ENCODE results near the gene MTMR4. TPM values are rescaled to one million over a fixed set of nuclear protein-coding genes. Genes with fewer than 3 reads are reported as not detected.
"Not testable (repeated sequence)": the region's sequence is repeated elsewhere in the genome, so short reads cannot be mapped to it uniquely, and the experiment has no call there.

Gene MTMR4
- total RNA-seq, 2 experiments from 2014 or later: 47.7 to 48.6 TPM

DNA sequence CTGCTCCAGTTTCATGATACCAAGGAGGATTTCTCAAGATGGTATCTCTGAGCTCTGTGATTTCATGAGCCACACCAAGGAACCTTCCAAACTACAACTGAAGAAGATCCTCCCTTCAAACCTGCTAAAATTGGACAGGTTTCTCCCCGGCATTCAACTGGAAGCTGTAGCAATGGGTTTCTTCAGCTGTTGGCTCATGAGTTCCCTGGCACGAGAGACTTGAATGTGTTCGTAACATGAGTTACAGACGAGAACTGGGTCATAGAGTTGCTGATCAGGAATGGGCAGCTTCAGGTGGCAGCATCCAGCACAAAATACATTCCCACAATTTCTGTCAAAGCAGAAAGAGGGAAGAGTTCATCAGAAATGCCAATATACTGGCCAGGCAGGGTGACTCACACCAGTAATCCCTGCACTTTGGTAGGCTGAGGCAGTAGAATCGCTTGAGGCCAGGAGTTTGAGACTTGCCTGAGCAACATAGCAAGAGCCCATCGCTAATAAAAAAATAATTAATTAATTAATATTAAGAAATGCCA lies 22.9 kb downstream of the MTMR4 start:
- H3K9me3 Mint-ChIP-seq (ENCODE audit: insufficient read depth): no peaks in the 10 kb centered on the region
- H3K4me3 Mint-ChIP-seq: no peak overlapping the region
- peaks cover 15% of the 10 kb centered on the region for H3K4me1 Mint-ChIP-seq (ENCODE audit: low read depth)
- POLR2A ChIA-PET: no interaction called here
- no peak for DNase-seq
- H3K27me3 Mint-ChIP-seq (ENCODE audit: low read depth): no peaks in the 10 kb centered on the region
- no peak for ATAC-seq
- H3K36me3 Mint-ChIP-seq (ENCODE audit: low read depth): peaks cover 63% of the 10 kb centered on the region
- H3K27ac Mint-ChIP-seq: no peak overlapping the region
- CTCF ChIA-PET: interaction anchor here (0.7 kb wide), 1 partner anchor 74 kb away, joined by 3 read pairs; no protein-coding TSS in a partner anchor

DNA sequence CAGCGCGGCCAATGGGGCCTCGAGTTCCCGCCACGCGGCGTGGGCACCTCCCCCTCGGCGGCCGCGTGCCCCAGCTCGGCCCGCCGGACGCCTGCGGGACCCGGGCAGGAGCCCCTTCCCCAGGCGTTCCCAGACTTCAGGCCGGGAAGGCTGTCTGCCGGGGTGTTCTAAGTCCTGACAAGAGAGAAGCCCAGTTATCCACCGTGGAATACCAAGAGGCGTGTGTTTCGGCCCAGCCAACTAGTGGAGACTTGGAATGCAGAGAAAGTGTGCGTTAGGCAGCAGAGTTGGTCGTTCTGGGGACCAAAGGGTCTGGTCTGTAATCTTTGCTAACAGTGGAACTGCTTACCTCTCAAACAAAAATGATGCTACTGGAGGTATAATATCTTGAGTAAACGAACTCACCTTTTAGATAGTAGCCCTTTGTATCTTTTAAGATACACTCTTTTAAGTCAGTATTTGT lies 26.0 kb downstream of the MTMR4 start:
- Mint-ChIP-seq H3K4me1 (ENCODE audit: low read depth) (peaks cover 15% of the 10 kb centered on the region), H3K27me3 (ENCODE audit: low read depth) (peaks cover 2% of the 10 kb centered on the region), H3K9me3 (ENCODE audit: insufficient read depth) (no peaks in the 10 kb centered on the region), H3K4me3 (peak overlapping the region; percentile 22), H3K27ac (no peak overlapping the region), H3K36me3 (ENCODE audit: low read depth) (peaks cover 42% of the 10 kb centered on the region)
- ChIA-PET POLR2A (interaction anchor here (0.6 to 1.0 kb wide), 4 partner anchors 26 to 500 kb away, joined by 3 read pairs; no protein-coding TSS in a partner anchor), CTCF (interaction anchor here (0.6 to 2.9 kb wide), 20 partner anchors 9 to 489 kb away, joined by 3 to 18 read pairs (median 4); partner anchors contain the start of genes MTMR4, RNF43 and SUPT4H1)
- ATAC-seq: no peak
- DNase-seq: no peak

GRCh38 chr17:58487589-58488427 lies 26.6 kb downstream of the MTMR4 start, which contains the start of gene HSF5:
Gene HSF5, minus strand, starts transcription at chr17:58488408. Its CDS starts 134 bp downstream, at chr17:58488274.
- DNase-seq (peak; percentile 78), ATAC-seq (peak; percentile 88)
- POLR2A ChIA-PET: interaction anchor here (0.6 to 1.0 kb wide), 4 partner anchors 25 to 499 kb away, joined by 3 read pairs; no protein-coding TSS in a partner anchor
- H3K27ac Mint-ChIP-seq: no peak within 1 kb of the TSS
- H3K36me3 Mint-ChIP-seq (ENCODE audit: low read depth): peaks cover 35% of the 10 kb centered on the region
- H3K27me3 Mint-ChIP-seq (ENCODE audit: low read depth): peaks cover 4% of the 10 kb centered on the region
- peak within 1 kb of the TSS; percentile 22 for H3K4me3 Mint-ChIP-seq
- no peaks in the 10 kb centered on the region for H3K9me3 Mint-ChIP-seq (ENCODE audit: insufficient read depth)
- CTCF ChIA-PET: interaction anchor here (0.6 to 2.9 kb wide), 21 partner anchors 10 to 488 kb away, joined by 3 to 18 read pairs (median 4); partner anchors contain the start of genes MTMR4, RNF43 and SUPT4H1
- peaks cover 10% of the 10 kb centered on the region for H3K4me1 Mint-ChIP-seq (ENCODE audit: low read depth)

DNA sequence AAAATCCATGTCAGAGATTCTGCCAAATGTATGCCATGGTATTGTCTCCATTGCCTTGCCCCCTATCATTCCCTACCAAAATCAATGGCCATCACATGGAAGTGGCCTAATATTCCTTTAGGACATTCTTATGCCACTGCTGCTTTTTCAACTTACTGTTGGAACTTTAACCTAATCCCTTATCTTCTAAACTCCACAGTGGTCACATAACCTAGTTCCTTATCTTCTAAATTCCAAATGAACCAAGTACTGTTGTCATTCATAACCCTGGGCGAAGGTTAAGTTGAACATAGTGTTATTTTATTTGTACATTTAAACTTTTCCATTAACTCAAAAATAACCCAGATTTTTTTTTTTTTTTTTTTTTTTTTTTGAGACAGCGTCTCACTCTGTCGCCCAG lies 29.8 kb downstream of the MTMR4 start:
- ChIA-PET POLR2A (no interaction called here), CTCF (no interaction called here)
- ATAC-seq (no peak), DNase-seq (no peak)
- H3K27ac Mint-ChIP-seq: no peak overlapping the region
- H3K4me3 Mint-ChIP-seq: no peak overlapping the region
- no peaks in the 10 kb centered on the region for H3K9me3 Mint-ChIP-seq (ENCODE audit: insufficient read depth)
- peaks cover 9% of the 10 kb centered on the region for H3K4me1 Mint-ChIP-seq (ENCODE audit: low read depth)
- H3K27me3 Mint-ChIP-seq (ENCODE audit: low read depth): peaks cover 4% of the 10 kb centered on the region
- peaks cover 11% of the 10 kb centered on the region for H3K36me3 Mint-ChIP-seq (ENCODE audit: low read depth)

DNA sequence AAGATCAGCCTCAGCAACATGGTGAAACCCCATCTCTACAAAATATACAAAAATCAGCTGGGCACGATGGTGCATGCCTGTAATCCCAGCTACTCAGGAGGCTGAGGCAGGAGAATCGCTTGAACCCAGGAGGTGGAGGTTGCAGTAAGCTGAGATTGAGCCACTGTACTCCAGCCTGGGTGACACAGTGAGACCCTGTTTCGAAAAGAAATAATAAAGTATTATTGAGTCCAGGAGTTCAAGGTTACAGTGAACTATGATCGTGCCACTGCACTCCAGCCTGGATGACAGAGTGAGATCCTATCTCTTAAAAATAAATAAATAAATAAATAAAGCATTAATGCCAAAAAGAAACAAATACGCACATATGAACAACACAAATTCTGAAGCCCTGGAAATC lies 32.6 kb downstream of the MTMR4 start:
- H3K27me3 Mint-ChIP-seq (ENCODE audit: low read depth); POLR2A ChIA-PET; H3K27ac Mint-ChIP-seq; CTCF ChIA-PET; H3K9me3 Mint-ChIP-seq (ENCODE audit: insufficient read depth); H3K4me3 Mint-ChIP-seq; ATAC-seq; DNase-seq; H3K4me1 Mint-ChIP-seq (ENCODE audit: low read depth); H3K36me3 Mint-ChIP-seq (ENCODE audit: low read depth): not testable (repeated sequence)

GRCh38 chr17:58480090-58480489 lies 34.3 kb downstream of the MTMR4 start:
- no peak overlapping the region for H3K4me3 Mint-ChIP-seq
- H3K36me3 Mint-ChIP-seq (ENCODE audit: low read depth): no peaks in the 10 kb centered on the region
- H3K27me3 Mint-ChIP-seq (ENCODE audit: low read depth): peaks cover 4% of the 10 kb centered on the region
- no peaks in the 10 kb centered on the region for H3K9me3 Mint-ChIP-seq (ENCODE audit: insufficient read depth)
- H3K4me1 Mint-ChIP-seq (ENCODE audit: low read depth): no peaks in the 10 kb centered on the region
- ChIA-PET POLR2A (no interaction called here), CTCF (no interaction called here)
- H3K27ac Mint-ChIP-seq: no peak overlapping the region
- DNase-seq (no peak), ATAC-seq (no peak)

- POLR2A ChIA-PET: no interaction called here
- CTCF ChIA-PET: no interaction called here
Measured at GRCh38 chr17:58476812-58477211, 37.6 kb downstream of the MTMR4 start.

DNA sequence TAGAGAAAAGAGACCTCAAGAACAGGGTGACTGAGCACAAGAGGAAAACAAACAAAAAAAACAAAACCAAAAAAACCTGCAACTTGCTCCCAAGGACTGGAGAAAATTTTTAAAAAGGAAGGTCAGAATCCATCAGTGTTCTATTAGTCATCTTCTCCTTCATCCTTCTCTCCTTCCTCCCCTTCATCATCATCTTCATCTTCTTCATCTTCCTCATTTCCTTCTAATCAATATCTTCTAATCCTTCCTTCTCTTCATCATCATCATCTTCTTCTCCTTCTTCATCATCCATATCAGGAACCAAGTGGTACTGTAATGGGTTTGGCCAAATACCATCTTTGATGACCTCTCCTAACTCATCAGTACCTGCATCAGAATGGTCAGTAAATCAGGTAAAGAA lies 38.5 kb downstream of the MTMR4 start:
- Mint-ChIP-seq H3K4me3 (no peak overlapping the region), H3K4me1 (ENCODE audit: low read depth) (no peaks in the 10 kb centered on the region), H3K27ac (no peak overlapping the region), H3K27me3 (ENCODE audit: low read depth) (no peaks in the 10 kb centered on the region), H3K36me3 (ENCODE audit: low read depth) (no peaks in the 10 kb centered on the region), H3K9me3 (ENCODE audit: insufficient read depth) (no peaks in the 10 kb centered on the region)
- no peak for ATAC-seq
- DNase-seq: no peak
- POLR2A ChIA-PET: no interaction called here
- CTCF ChIA-PET: interaction anchor here (1.7 kb wide), 1 partner anchor 12 kb away, joined by 5 read pairs; the partner anchor contains the start of gene HSF5

More at GRCh38 chr17:58476812-58477211, 37.6 kb downstream of the MTMR4 start:
- H3K36me3 Mint-ChIP-seq (ENCODE audit: low read depth): no peaks in the 10 kb centered on the region
- H3K27me3 Mint-ChIP-seq (ENCODE audit: low read depth): no peaks in the 10 kb centered on the region
- no peak for DNase-seq
- H3K4me3 Mint-ChIP-seq: no peak overlapping the region
- H3K27ac Mint-ChIP-seq: no peak overlapping the region
- no peaks in the 10 kb centered on the region for H3K4me1 Mint-ChIP-seq (ENCODE audit: low read depth)
- no peaks in the 10 kb centered on the region for H3K9me3 Mint-ChIP-seq (ENCODE audit: insufficient read depth)
- no peak for ATAC-seq

DNA sequence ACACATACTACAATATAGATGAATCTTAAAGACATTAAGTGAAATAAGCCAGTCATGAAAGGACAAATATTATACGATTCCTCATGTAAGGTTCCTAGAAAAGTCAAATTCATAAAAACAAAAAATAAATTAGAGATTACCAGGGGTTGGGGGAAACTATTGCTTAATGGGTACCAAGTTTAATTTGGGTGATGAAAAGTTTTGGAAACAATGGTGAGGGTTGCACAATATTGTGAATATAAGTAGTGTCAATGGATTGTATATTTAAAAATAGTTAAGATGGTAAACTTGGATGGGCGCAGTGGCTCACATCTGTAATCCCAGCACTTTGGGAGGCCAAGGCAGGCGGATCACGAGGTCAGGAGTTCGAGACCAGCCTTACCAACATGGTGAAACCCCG lies 44.1 kb downstream of the MTMR4 start:
- DNase-seq (no peak), ATAC-seq (no peak)
- Mint-ChIP-seq H3K27me3 (ENCODE audit: low read depth) (no peaks in the 10 kb centered on the region), H3K4me3 (no peak overlapping the region), H3K27ac (no peak overlapping the region), H3K36me3 (ENCODE audit: low read depth) (no peaks in the 10 kb centered on the region), H3K9me3 (ENCODE audit: insufficient read depth) (no peaks in the 10 kb centered on the region), H3K4me1 (ENCODE audit: low read depth) (no peaks in the 10 kb centered on the region)
- ChIA-PET CTCF (no interaction called here), POLR2A (no interaction called here)

DNA sequence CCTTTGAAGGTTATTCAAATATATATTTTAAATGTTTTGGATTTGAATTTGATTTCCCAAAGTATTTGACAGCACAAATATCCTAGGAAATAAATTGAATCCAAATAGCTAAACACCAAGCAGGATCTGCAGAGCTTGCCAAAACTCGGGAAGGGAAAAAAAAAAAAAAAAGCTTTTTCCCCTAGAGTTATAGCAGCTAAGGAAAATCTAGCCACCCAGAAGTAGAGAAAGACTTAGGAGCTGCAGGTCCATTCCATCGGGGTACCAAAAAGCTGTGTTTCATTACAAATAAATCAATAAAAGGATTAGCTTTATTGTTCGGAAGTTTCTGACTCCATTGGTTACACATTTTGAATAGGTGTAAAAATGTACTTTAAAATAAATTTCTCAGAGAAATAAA lies 45.5 kb downstream of the MTMR4 start:
- Mint-ChIP-seq H3K4me1 (ENCODE audit: low read depth) (no peaks in the 10 kb centered on the region), H3K4me3 (no peak overlapping the region), H3K27me3 (ENCODE audit: low read depth) (no peaks in the 10 kb centered on the region), H3K9me3 (ENCODE audit: insufficient read depth) (no peaks in the 10 kb centered on the region), H3K27ac (no peak overlapping the region), H3K36me3 (ENCODE audit: low read depth) (no peaks in the 10 kb centered on the region)
- ChIA-PET CTCF (interaction anchor here (0.8 to 3.0 kb wide), 2 partner anchors 152 to 220 kb away, joined by 3 to 8 read pairs; no protein-coding TSS in a partner anchor), POLR2A (no interaction called here)
- ATAC-seq (no peak), DNase-seq (no peak)

DNA sequence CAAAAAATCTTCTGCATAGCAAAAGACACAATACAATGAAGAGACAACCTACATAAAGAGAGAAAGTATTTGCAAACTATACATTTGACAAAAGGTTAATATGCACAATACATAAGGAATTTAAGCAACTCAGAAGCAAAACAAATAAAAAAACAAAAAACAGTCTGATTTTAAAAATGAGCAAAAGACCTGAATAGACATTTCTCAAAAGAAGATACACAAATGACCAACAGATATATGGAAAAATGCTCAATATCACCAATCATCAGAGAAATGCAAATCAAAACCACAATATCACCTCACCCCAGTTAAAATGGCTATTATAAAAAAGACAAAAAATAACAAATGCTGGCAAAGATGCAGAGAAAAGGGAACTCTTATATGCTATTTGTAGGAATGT lies 58.9 kb downstream of the MTMR4 start:
- CTCF ChIA-PET: no interaction called here

GRCh38 chr17:58452738-58453137 lies 61.7 kb downstream of the MTMR4 start:
- ChIA-PET CTCF (interaction anchor here (0.6 to 1.0 kb wide), 2 partner anchors 19 to 139 kb away, joined by 3 read pairs; no protein-coding TSS in a partner anchor), POLR2A (interaction anchor here (0.5 kb wide), 1 partner anchor 1829 kb away, joined by 3 read pairs; no protein-coding TSS in a partner anchor)
- no peak overlapping the region for H3K4me3 Mint-ChIP-seq
- no peaks in the 10 kb centered on the region for H3K36me3 Mint-ChIP-seq (ENCODE audit: low read depth)
- no peak overlapping the region for H3K27ac Mint-ChIP-seq
- no peaks in the 10 kb centered on the region for H3K4me1 Mint-ChIP-seq (ENCODE audit: low read depth)
- no peaks in the 10 kb centered on the region for H3K9me3 Mint-ChIP-seq (ENCODE audit: insufficient read depth)
- ATAC-seq (no peak), DNase-seq (no peak)
- H3K27me3 Mint-ChIP-seq (ENCODE audit: low read depth): no peaks in the 10 kb centered on the region

More for the DNA sequence above, 58.9 kb downstream of the MTMR4 start:
- Mint-ChIP-seq H3K9me3 (ENCODE audit: insufficient read depth) (no peaks in the 10 kb centered on the region), H3K27ac (no peak overlapping the region), H3K36me3 (ENCODE audit: low read depth) (no peaks in the 10 kb centered on the region), H3K27me3 (ENCODE audit: low read depth) (no peaks in the 10 kb centered on the region), H3K4me3 (no peak overlapping the region), H3K4me1 (ENCODE audit: low read depth) (no peaks in the 10 kb centered on the region)
- DNase-seq (no peak), ATAC-seq (no peak)
- POLR2A ChIA-PET: no interaction called here
